Measurements from ENCODE around the gene SERPING1.

SERPING1 gene

DNA sequence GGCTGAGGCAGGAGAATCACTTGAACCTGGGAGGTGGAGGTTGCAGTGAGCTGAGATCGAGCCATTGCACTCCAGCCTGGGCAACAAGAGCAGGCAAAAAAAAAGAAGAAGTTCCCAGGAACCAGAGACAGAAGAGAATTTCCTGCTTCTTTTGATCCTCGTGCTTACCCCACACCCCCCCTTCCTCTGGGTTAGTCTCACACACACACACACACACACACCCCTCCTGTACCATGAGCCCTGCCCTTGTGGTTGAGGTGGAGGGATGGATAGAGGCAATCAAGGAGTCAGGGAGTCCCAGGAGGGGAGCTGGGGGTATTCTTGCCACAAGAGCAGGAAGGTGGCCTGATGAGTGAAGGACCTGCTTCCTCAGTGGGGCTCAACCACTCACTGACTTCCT, 25.9 kb upstream of the SERPING1 start:
- Histone ChIP-seq H3K4me3 (ENCODE audit: low read length) (no peak overlapping the region), H4K20me1 (ENCODE audit: insufficient read depth, low read length) (no peaks in the 10 kb centered on the region), H2AFZ (ENCODE audit: low read length) (no peak overlapping the region), H3F3A (ENCODE audit: insufficient read depth, low read length) (peaks cover 8% of the 10 kb centered on the region; the same call in 1 of the 2 replicates), H3K79me2 (ENCODE audit: low read length) (peaks cover 7% of the 10 kb centered on the region), H3K9ac (ENCODE audit: low read length) (no peak overlapping the region), H3K9me2 (replicated peaks; ENCODE audit: insufficient read depth, low read length) (no peaks in the 10 kb centered on the region), H3K27ac (ENCODE audit: low read length) (no peak overlapping the region), H3K36me3 (replicated peaks; ENCODE audit: insufficient read depth, low read length) (no peaks in the 10 kb centered on the region), H3K4me2 (ENCODE audit: low read depth, low read length) (no peak overlapping the region), H3K4me1 (ENCODE audit: low read length) (no peaks in the 10 kb centered on the region), H3K27me3 (replicated peaks; ENCODE audit: insufficient read depth, low read length) (no peaks in the 10 kb centered on the region), H3K9me3 (replicated peaks; ENCODE audit: insufficient read depth, low read length) (no peaks in the 10 kb centered on the region)
- no peak for DNase-seq
- TF ChIP-seq EZH2phosphoT487 (IDR thresholded peaks at IDR 0.05; ENCODE audit: low read length), result no peak
- no peak for TF ChIP-seq EZH2 (optimal IDR thresholded peaks at IDR 0.05; ENCODE audit: low read depth, low read length)
- TF ChIP-seq, protein P1, sequence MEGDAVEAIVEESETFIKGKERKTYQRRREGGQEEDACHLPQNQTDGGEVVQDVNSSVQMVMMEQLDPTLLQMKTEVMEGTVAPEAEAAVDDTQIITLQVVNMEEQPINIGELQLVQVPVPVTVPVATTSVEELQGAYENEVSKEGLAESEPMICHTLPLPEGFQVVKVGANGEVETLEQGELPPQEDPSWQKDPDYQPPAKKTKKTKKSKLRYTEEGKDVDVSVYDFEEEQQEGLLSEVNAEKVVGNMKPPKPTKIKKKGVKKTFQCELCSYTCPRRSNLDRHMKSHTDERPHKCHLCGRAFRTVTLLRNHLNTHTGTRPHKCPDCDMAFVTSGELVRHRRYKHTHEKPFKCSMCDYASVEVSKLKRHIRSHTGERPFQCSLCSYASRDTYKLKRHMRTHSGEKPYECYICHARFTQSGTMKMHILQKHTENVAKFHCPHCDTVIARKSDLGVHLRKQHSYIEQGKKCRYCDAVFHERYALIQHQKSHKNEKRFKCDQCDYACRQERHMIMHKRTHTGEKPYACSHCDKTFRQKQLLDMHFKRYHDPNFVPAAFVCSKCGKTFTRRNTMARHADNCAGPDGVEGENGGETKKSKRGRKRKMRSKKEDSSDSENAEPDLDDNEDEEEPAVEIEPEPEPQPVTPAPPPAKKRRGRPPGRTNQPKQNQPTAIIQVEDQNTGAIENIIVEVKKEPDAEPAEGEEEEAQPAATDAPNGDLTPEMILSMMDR (IDR thresholded peaks at IDR 0.05; ENCODE audit: low read length), result no peak

GRCh38 chr11:57574061-57574460, 23.4 kb upstream of the SERPING1 start:
- Histone ChIP-seq H4K20me1 (ENCODE audit: insufficient read depth, low read length) (no peaks in the 10 kb centered on the region), H3F3A (ENCODE audit: insufficient read depth, low read length) (no peaks in the 10 kb centered on the region), H3K36me3 (replicated peaks; ENCODE audit: insufficient read depth, low read length) (no peaks in the 10 kb centered on the region), H2AFZ (ENCODE audit: low read length) (no peak overlapping the region), H3K27ac (ENCODE audit: low read length) (no peak overlapping the region), H3K4me3 (ENCODE audit: low read length) (no peak overlapping the region), H3K9me2 (replicated peaks; ENCODE audit: insufficient read depth, low read length) (no peaks in the 10 kb centered on the region), H3K9me3 (replicated peaks; ENCODE audit: insufficient read depth, low read length) (no peaks in the 10 kb centered on the region), H3K79me2 (ENCODE audit: low read length) (no peaks in the 10 kb centered on the region), H3K9ac (ENCODE audit: low read length) (no peak overlapping the region), H3K4me1 (ENCODE audit: low read length) (no peaks in the 10 kb centered on the region), H3K4me2 (ENCODE audit: low read depth, low read length) (no peak overlapping the region), H3K27me3 (replicated peaks; ENCODE audit: insufficient read depth, low read length) (no peaks in the 10 kb centered on the region)
- TF ChIP-seq EZH2phosphoT487 (IDR thresholded peaks at IDR 0.05; ENCODE audit: low read length), result no peak
- TF ChIP-seq EZH2 (optimal IDR thresholded peaks at IDR 0.05; ENCODE audit: low read depth, low read length), result no peak
- TF ChIP-seq, protein P1 (IDR thresholded peaks at IDR 0.05; ENCODE audit: low read length), result no peak
- DNase-seq, result no peak

- Histone ChIP-seq H3K9ac (ENCODE audit: low read length) (no peak overlapping the region), H4K20me1 (ENCODE audit: insufficient read depth, low read length) (no peaks in the 10 kb centered on the region)
Measured at GRCh38 chr11:57584341-57584740, 13.1 kb upstream of the SERPING1 start.

More at GRCh38 chr11:57584341-57584740, 13.1 kb upstream of the SERPING1 start:
- Histone ChIP-seq H3K27ac (ENCODE audit: low read length) (no peak overlapping the region), H3K79me2 (ENCODE audit: low read length) (no peaks in the 10 kb centered on the region), H3K4me2 (ENCODE audit: low read depth, low read length) (no peak overlapping the region), H3K9me2 (replicated peaks; ENCODE audit: insufficient read depth, low read length) (no peaks in the 10 kb centered on the region), H2AFZ (ENCODE audit: low read length) (no peak overlapping the region), H3K4me1 (ENCODE audit: low read length) (peaks cover 10% of the 10 kb centered on the region), H3K4me3 (ENCODE audit: low read length) (no peak overlapping the region), H3K9me3 (replicated peaks; ENCODE audit: insufficient read depth, low read length) (no peaks in the 10 kb centered on the region), H3F3A (ENCODE audit: insufficient read depth, low read length) (no peaks in the 10 kb centered on the region), H3K27me3 (replicated peaks; ENCODE audit: insufficient read depth, low read length) (no peaks in the 10 kb centered on the region), H3K36me3 (replicated peaks; ENCODE audit: insufficient read depth, low read length) (no peaks in the 10 kb centered on the region)
- TF ChIP-seq EZH2 (optimal IDR thresholded peaks at IDR 0.05; ENCODE audit: low read depth, low read length) (no peak), EZH2phosphoT487 (IDR thresholded peaks at IDR 0.05; ENCODE audit: low read length) (no peak)
- TF ChIP-seq, protein P1 (IDR thresholded peaks at IDR 0.05; ENCODE audit: low read length), result no peak
- DNase-seq, result no peak

All from MM.1S (cell line).